GM18511 (cell line): Measurements from ENCODE around the gene DOCK1.
"Not testable (repeated sequence)": the region's sequence is repeated elsewhere in the genome, so short reads cannot be mapped to it uniquely, and the experiment has no call there.

Source experiments
- ATAC-seq: cut with Tn5 transposase; IDR thresholded peaks from one replicate; pipeline ENCODE4 v1.9.1; 2021; ENCODE audit warnings: mild to moderate bottlenecking, moderate library complexity; ENCODE audit not compliant: unreplicated experiment

The DOCK1 gene

DNA sequence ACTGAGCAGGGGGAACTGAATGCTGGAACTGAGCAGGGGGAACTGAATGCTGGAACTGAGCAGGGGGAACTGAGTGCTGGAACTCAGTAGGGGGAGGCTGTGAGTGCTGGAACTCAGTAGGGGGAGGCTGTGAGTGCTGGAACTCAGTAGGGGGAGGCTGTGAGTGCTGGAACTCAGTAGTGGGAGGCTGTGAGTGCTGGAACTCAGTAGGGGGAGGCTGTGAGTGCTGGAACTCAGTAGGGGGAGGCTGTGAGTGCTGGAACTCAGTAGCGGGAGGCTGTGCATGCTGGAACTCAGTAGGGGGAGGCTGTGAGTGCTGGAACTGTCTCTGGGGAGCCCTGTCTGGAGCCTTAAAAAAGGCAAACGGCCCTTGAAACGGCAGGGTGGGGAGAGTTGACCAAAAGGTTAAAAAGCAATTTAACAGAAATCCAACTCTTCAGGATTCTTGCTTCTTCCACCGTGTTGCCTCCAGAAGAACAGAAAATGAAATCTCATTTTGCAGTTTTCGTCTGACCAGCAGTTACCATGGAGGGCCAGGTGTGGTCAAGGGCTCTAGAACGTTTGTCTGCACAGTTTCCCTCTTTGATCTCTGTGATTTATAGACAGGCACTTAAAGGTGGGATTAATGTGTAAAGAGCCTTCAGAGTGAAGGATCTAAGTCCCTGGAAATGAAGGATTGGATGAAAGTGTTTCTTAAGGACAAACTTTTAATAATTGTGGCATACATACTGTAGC is 19.1 kb downstream of the DOCK1 start:
- no peak for ATAC-seq

DNA sequence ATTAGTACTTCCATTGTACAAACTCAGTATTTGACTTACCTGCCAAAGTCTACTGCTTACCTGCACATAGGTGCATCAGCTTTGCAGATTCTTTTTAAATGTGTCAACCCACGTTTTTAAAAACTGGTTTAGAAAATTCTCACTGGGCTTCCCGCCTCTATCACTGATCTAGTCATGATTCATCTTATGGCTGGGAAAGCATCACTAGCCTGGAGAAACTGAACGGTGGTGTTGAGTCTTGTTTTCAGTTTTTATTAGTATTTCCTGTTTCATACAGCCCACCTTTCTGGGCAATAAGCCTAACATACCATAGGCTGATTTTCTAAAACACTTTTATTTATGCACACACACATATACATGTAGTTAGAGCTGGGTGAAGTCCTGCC is 19.7 kb downstream of the DOCK1 start:
- ATAC-seq = no peak

DNA sequence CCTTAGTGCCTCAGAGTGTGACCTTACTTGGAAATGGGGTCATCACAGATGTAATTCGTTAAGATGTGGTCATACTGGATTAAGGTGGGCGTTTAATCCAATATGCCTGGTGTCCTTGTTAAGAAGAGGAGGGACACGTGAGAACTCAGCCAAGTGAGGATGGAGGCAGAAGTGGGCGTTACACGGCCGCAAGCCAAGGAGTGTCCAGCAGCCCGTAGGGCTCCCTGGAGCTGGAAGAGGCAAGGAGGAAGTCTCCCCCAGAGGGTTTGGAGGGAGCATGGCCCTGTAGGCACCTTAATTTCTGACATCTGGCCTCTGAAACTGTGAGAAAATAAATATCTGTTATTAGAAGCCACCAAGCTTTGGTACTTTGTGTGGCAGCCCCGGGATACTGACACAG is 21.3 kb downstream of the DOCK1 start:
- ATAC-seq = no peak

DNA sequence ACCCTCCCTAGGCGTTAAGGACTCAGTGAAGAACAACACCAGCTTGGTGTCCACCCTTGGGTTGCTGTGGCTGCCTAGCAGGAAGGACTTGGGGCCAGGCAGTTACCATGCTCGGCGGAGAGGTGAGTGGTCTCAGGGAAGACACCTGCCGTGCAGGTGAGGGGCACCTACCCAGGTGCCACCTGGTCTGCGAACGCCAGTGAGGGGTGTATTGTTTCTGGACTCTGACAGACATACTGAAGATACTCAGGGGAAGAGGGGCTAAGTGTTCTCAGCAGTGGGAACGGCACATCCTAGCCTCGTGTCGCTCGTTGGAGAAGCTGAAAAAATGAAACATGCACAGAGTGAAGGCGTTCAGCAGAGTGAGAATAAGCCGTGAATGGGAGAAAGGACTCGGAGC is 22.6 kb downstream of the DOCK1 start:
- no peak for ATAC-seq

DNA sequence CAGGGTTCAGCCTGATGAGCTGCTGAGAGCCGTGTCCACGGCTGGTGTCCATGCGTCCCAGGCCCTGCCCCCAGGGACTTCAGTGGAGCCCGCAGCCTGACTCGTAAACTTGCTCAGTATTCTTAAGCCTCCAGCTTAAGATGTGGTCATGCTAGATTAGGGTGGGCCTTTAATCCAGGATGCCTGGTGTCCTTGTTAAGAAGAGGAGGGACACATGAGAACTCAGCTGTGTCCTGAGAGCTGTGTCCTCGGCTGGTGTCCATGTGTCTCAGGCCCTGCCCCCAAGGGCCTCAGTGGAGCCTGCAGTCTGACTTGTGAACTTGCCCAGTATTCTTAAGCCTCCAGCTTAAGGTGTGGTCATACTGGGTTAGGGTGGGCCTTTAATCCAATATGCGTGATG is 23.0 kb downstream of the DOCK1 start:
- no peak for ATAC-seq

DNA sequence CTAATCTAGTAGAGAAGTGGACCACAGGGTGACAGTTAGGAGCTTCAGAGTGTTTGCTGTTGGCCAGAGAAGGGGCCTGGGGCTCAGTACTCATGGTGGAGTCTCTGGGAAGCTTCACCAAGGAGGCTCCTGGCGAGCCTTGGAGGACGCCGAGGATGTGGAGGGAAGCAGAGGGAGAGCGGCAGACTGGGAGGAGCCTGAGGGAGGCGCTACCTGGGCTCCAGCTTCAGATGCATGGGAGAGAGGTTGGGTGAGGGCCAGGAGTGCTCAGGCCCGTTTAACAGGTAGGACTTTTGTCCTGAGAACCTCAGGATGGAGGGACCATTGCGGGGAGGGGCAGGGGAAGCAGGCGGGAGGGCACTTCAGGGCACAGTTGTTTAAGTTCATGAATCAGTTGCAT is 24.2 kb downstream of the DOCK1 start:
- no peak for ATAC-seq

DNA sequence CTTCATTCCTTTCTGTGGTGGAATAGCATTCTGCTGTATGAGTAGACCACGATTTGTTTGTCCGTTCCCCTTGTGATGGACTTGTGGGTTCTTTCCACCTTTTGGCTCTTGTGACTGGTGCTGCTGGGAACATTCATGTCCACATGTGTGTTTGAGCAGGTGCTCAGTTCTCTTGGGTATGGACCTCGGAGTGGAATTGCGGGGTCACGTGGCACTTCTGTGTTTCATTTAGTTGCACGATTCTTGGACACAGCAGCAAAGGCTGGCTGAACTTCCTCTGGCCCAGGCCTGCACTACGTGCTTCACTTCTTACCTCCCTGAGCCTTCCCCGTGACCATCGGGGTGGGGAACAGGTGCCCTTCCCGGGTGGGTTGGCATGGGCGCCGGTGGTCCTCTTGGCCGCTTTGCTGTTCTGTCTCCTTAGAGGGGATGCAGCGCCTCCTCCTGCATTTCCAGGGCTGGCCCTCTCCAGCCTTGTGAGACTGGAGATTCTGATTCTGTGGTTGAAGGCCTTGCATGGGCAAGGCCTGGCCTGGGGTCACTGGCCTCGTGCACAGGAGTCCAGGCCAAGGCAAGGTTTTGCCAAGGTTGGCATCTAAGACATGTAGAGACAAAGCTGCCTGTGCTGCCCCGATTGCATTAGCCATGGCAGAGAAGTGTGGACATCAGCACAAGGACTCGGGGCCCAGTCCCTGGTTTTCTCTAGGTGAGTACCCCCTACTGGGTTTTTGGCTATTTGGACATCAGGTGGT is 25.1 kb downstream of the DOCK1 start:
- ATAC-seq = no peak

DNA sequence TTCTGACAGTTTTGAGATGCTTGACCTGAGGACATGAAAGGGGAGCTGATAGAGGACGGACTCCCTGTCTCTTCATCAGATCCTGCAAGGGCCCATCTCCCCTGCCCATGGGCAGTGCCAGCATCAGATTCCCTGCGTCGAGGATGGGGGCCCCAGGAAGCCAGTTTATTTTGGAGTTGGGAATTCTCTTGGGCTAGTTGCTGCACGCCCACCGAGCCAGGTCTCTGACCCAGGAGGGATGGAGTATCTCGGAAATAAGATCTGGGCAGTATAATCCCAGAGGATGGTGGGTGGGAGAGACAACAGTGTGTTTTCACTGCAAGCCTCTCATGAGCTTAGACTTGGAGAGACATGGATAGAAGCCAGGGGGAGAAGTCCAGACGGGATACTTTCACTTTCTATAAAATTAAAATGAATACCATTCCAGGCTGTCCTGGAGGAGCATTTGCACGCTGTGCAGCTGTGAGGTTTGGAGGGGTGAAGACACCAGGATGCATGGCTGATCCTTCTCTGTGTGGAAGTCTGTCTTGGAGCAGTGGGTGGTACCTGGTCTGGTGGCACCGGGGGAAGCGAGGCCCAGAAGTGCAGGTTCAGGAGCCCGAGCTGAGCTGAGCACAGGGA is 25.8 kb downstream of the DOCK1 start:
- no peak for ATAC-seq

DNA sequence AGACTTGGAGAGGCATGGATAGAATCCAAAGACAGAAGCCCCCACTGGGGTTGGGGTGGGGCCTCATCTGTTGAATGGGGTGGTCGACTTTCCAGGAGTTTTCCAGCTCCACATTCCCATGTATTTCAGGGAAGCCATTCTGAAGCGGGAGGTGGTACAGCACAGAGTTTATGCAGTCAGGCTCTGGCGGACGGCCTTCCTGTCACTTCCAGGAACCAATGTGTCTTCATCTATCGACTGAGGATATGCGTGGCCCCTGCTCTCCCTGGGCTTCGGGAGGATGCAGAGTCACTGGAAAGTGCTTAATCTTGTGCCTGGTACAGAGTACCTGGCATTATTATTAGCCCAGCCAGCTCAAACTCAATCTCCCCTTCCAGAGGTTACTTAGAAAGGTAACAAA is 26.3 kb downstream of the DOCK1 start:
- ATAC-seq = no peak

DNA sequence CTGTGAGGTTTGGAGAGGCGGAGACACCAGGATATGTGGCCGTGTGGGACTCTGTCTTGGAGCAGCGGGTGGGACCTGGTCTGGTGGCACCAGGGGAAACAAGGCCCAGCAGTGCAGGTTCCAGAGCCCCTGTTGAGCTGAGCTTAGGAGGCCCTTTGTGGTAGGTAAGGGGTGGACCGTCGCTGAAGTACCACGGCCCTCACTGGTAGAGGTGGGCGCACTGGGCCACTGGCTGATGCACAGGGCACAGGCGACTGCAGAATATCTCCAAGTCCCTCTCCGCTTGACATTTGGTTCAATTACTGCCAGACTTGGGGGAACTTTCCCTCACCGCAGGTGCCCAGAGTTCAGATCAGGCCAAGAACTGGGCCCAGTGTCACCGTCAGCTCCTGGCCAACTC is 27.3 kb downstream of the DOCK1 start:
- no peak for ATAC-seq

DNA sequence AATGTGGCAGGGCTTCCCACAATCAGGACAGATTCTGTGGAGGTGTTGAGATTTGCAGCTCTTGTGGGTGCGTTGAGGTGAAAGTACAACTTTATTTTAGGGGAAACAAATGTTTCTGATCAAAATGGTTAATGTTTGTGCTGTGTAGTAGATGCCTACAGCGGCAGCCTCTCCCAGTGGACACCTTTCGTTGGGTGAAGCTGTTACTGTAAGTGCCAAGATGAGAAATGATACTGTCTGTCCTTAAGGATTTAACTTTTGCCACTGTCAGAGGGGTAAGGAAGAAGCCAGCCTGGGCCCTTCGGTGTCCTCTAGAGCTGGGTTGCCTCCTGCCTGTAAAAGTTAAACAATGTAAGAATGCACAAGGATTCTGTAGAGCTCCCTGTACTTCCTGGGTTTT is 27.9 kb downstream of the DOCK1 start:
- no peak for ATAC-seq

DNA sequence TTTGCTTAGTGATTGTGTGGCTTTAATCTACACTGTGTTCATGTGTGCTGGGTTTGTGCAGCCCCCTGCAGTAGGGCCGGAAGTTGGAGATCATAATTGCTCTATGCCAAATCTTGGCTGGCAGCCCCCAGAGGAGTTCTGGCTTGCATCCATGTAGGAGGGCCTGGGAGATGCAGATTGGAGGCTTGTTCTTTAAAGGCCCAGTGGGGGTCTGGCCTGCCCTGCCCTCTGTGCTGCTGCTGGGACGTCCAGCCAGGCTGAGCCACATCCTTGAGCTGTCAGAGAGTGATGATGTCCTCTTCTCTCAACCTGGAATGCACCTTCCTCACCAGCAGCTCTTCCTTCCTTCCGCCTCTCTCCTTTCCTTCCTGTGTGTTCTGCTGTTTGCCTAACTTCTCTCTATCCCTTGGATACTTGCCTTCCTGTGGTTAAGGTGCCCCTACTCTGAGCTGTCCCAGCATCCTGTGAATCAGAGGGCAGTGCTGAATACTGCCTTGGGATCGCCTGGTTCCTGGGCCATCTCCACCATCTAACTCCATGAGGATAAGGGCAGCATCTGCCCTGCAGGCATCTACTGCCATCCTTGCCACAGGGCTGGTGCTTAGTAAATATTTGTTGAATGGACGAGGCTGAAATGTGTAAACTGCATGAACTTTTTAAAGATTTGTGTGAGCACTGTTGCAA is 30.2 kb downstream of the DOCK1 start:
- ATAC-seq = no peak

DNA sequence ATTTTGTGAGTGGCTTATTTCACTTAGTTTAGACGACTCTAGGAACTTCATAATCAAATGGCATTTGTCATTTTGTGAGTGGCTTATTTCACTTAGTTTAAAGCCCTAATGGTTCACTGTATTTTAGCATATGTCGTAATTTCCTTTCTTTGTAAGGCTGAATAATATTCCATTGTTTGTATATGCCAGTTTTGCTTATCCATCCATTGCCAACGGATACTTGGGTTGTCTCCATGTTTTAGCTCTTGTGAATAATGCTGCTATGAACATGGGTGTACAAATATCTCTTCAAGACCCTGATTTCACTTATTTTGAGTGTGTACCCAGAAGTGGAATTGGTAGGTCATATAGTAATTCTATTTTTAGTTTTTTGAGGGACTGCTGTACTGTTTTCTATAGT is 31.8 kb downstream of the DOCK1 start:
- no peak for ATAC-seq

DNA sequence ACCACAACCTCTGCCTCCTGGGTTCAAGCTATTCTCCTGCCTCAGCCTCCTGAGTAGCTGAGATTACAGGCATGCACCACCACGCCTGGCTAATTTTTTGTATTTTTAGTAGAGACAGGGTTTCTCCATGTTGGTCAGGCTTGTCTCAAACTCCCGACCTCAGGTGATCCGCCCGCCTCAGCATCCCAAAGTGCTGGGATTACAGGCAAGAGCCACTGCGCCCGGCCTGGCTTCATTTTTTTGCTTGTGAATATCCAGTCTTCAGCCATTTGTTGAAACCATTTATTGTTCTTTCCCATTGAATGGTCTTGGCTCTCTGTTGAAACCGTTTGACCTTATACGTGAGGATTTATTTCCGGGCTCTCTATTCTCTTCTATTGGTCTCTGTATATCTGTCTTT is 32.9 kb downstream of the DOCK1 start:
- ATAC-seq = not testable (repeated sequence)

DNA sequence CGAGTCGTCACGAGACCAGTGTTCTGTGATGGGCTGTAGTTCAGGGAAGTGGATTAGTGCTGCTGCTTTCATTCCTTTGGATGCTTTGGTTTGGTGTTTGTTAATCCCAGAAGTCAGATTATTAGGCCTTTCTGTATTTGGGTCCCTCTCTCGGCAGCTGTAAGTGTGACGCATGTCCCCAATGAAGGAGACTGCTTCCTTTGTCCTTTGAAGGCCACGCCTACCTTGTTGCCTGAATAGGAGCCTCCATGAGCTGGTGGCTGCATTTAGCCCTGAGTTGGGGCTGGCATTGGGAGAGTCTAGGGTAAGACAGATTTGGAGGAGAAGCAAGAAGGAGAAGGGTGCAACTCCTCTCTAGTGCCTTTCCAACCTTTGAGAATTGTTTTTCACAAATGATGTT is 34.5 kb downstream of the DOCK1 start:
- ATAC-seq = no peak

DNA sequence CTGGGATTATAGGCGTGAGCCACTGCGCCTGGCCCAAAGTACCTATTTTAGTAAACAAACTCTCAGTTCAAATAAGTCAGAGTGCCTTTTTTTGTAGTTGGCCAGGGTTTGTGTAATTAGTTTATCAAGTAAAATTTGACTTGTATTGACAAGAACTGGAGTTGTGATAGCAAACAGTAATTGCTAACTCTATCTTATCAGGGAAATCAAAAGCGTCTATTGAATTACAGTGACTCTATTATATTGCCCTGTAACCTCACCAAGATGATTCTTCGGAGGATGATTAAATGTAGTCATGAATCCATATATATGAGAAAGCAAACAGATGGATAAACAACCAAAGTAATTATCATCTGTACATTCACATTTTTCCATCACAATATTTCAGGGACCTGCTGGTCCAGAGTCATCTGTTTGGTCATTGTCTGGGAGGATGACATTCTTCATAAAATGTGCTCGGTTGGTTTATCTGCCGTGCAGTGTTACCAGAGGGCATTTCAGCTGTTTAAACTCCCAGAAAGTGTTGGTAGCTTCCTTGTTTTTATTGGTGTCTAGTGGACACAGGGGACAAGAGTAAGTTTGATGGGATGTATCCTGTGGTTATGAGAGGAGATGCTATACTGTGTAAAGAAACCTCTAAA is 35.6 kb downstream of the DOCK1 start:
- ATAC-seq = no peak

DNA sequence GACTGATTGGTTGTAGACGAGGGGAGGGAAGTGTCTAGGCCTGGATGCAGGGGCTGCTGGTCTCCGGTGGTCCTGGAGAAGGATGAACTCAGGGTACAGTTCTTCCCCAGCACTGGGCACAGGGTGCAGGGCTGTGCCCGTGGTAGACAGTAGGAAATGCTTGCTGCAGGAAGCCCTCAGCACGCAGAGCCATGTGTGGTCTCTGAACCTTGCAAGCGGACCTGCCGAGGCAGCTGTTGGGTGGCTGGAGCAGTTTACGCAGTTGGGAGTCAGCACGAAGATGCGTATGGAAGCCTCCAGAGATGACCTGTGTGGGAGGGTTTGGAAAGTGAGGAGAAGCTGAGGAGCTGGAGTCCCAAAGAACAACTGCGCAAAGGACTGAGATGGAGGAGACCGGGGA is 39.0 kb downstream of the DOCK1 start:
- no peak for ATAC-seq

DNA sequence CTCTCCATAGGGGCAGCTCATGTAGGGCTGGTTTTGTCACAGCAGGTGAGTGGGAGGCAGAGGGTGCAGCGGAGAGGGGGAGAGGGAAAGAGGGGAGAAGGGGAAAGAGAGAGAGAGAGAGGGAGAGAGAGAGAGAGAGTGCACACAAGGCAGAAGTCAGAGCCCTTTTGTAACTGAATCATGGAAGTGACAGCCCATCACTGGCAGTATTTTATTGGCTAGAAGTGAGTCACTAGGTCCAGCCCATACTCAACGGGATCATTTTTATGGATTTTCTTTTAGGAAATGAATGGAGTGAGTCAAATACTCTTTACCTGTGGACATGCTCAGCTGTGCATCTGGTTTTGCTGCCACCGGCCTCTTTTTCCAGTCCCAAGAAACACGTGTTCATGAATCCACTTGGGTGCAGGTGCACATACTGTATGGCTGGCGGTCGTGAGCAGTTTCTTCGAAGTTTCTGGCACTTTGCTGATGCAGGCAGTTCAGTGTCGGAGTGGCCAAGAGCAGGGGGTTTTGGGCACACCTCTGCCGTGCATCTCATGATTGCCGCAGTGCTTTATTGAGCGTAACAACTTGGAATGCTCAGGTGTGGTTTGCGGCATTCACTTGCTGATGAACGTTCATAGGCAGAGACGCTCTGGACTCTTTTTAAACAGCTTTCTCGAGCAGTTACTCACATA is 40.3 kb downstream of the DOCK1 start:
- no peak for ATAC-seq

DNA sequence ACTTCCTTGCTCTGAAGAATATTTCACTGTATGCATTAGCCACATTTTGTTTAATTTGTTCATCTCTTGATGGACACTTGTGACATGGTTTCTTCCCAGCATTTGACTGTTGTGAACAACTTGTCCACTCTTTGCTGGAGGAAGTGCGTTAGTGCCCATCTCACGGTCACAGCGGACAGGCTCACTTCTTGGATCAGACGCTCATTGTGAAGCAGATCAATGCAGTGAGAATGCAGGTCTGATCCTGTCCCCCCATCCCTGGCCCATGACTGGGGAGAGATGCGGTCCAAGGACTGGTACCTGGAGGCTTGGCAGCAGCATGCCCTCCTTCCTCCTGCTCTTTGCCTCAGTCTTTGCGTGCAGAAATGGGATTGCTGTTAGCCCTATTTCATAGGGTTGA is 41.5 kb downstream of the DOCK1 start:
- ATAC-seq = no peak

DNA sequence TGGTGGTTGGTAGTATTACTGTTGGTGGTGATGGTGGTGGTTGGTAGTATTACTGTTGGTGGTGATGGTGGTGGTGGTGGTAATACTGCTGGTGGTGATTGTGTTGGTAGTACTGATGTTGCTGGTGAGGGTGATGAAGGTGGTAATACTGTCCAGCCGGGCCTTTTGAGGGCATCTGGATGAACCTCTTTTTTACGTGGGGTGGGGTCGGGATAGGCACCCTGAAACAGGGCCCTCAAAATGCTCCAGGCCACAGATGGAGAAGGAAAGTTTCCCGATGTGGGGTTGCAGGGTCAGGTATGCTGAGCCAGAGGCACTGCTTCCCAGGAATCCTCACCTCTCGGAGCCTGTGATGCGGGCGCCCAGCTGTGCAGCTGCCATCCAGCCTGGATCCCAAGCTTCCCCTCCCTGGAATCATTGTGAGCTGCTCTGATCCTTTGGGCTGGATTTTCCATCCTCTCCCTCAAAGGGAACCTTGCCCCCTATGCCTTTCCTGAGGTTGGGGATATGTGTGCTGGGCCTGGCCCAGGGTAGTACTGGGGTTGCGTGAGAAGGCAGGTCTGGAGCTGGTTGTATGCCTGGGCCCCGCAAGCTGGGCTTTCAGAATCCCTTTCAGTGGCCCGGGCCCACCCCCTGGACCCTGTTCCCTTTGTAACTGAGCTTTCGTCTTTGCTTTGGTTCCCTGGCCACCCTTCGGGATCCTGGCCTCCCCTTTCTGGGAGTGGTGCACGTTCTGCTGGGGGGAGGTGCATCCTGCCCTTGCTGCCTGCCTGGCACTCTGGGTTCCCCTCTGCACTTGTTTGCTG is 43.3 kb downstream of the DOCK1 start:
- no peak for ATAC-seq
